HEK293 (cell line): ENCODE results near the gene ZNF10.
A peak's percentile ranks its signal among the peaks of the same experiment; 100 is the strongest.

Experiments
- CTCF ChIA-PET: fragments of 350-600 bp; formaldehyde crosslinking; extraction: SDS; loops from one replicate; lab custom pipeline; 2021; ENCODE audit warnings: antibody characterized with exemption; lab: Yijun Ruan, JAX
- POLR2A ChIA-PET: fragments of 300-600 bp; formaldehyde crosslinking; extraction: SDS; loops from one replicate; lab custom pipeline; 2020; ENCODE audit warnings: antibody characterized with exemption, inconsistent platforms; lab: Yijun Ruan, JAX
- H3K27ac ChIP-seq: fragments of 200-500 bp; sonication (Bioruptor generic); 2 replicates; pipeline ENCODE4 v1.5.1; 2014; ENCODE audit warnings: low read depth, low read length, control low read depth, inconsistent platforms; ENCODE audit errors: extremely low read depth
- H3K36me3 ChIP-seq, 2 experiments: fragments of 200-500 bp in 1 of 2; sonication (Bioruptor generic) in 1 of 2; 1 replicate in 1 of 2; 2 replicates in 1 of 2; pipeline ENCODE4 v1.5.1; 2014 to 2017; ENCODE audit warnings: inconsistent platforms in 2 of 2, low read length in 2 of 2; ENCODE audit not compliant: control insufficient read depth in 2 of 2, insufficient read depth in 1 of 2
- H3K4me1 ChIP-seq: fragments of 200-500 bp; sonication (Bioruptor generic); 2 replicates; pipeline ENCODE4 v1.5.1; 2014; ENCODE audit warnings: mild to moderate bottlenecking, low read length, inconsistent platforms; ENCODE audit not compliant: control insufficient read depth, insufficient read depth
- H3K4me3 ChIP-seq: 2 replicates; pipeline ENCODE4 v1.5.1; 2011; ENCODE audit warnings: low read depth, mild to moderate bottlenecking, control low read depth, low read length, moderate library complexity
- H3K9me3 ChIP-seq: fragments of 200-500 bp; sonication (Bioruptor generic); 2 replicates; pipeline ENCODE4 v1.5.1; 2014; ENCODE audit warnings: low read depth, low read length, inconsistent platforms; ENCODE audit not compliant: control insufficient read depth, insufficient read depth
- FEZF1 ChIP-seq: fragments of 450-650 bp; formaldehyde crosslinking; IDR thresholded peaks from 2 replicates; pipeline ENCODE4 v1.5.1; 2016; ENCODE audit warnings: missing biosample characterization, missing genetic modification characterization
- GFI1B ChIP-seq: fragments of 450-650 bp; formaldehyde crosslinking; IDR thresholded peaks from 2 replicates; pipeline ENCODE4 v1.5.1; 2016; ENCODE audit warnings: missing biosample characterization, missing genetic modification characterization
- KLF7 ChIP-seq: fragments of 450-650 bp; formaldehyde crosslinking; IDR thresholded peaks from 2 replicates; pipeline ENCODE4 v1.5.1; 2016; ENCODE audit warnings: missing biosample characterization, missing genetic modification characterization, borderline replicate concordance
- MYNN ChIP-seq: fragments of 450-650 bp; formaldehyde crosslinking; IDR thresholded peaks from 2 replicates; pipeline ENCODE4 v1.5.1; 2016; ENCODE audit warnings: missing biosample characterization, missing genetic modification characterization, borderline replicate concordance
- REPIN1 ChIP-seq: fragments of 450-650 bp; formaldehyde crosslinking; IDR thresholded peaks from 2 replicates; pipeline ENCODE4 v1.5.1; 2017; ENCODE audit warnings: missing biosample characterization, missing genetic modification characterization, low read depth
- SETDB1 ChIP-seq: IDR thresholded peaks from one replicate; pipeline ENCODE4 v1.6.1; 2017; ENCODE audit warnings: mild to moderate bottlenecking, low read length, moderate library complexity, mixed read lengths; ENCODE audit not compliant: insufficient read length
- TRIM28 ChIP-seq: IDR thresholded peaks from 2 replicates; pipeline ENCODE4 v1.6.1; 2011; ENCODE audit warnings: low read length, control low read depth, borderline replicate concordance
- ZBTB44 ChIP-seq: fragments of 450-650 bp; IDR thresholded peaks from 2 replicates; pipeline ENCODE4 v1.5.1; 2018; ENCODE audit warnings: missing biosample characterization, mild to moderate bottlenecking, missing genetic modification characterization
- ZBTB48 ChIP-seq: fragments of 450-650 bp; formaldehyde crosslinking; IDR thresholded peaks from 2 replicates; pipeline ENCODE4 v1.5.1; 2016; ENCODE audit warnings: missing biosample characterization, missing genetic modification characterization
- ZFP3 ChIP-seq: fragments of 450-650 bp; formaldehyde crosslinking; IDR thresholded peaks from 2 replicates; pipeline ENCODE4 v1.5.1; 2016; ENCODE audit warnings: low read depth, missing biosample characterization, missing genetic modification characterization
- ZNF132 ChIP-seq: fragments of 450-650 bp; formaldehyde crosslinking; IDR thresholded peaks from 2 replicates; pipeline ENCODE4 v1.5.1; 2017; ENCODE audit warnings: missing biosample characterization, missing genetic modification characterization, borderline replicate concordance
- ZNF16 ChIP-seq: fragments of 450-650 bp; formaldehyde crosslinking; IDR thresholded peaks from 2 replicates; pipeline ENCODE4 v1.5.1; 2016; ENCODE audit warnings: low read depth, missing biosample characterization, missing genetic modification characterization
- ZNF202 ChIP-seq: fragments of 450-650 bp; formaldehyde crosslinking; IDR thresholded peaks from 2 replicates; pipeline ENCODE4 v1.5.1; 2016; ENCODE audit warnings: missing biosample characterization, missing genetic modification characterization, borderline replicate concordance
- ZNF248 ChIP-seq: fragments of 450-650 bp; formaldehyde crosslinking; IDR thresholded peaks from 2 replicates; pipeline ENCODE4 v1.5.1; 2017; ENCODE audit warnings: missing biosample characterization, missing genetic modification characterization
- ZNF274 ChIP-seq, 2 experiments: fragments of 200-500 bp in 1 of 2; fragments of 450-650 bp in 1 of 2; sonication (Bioruptor generic) in 1 of 2; formaldehyde crosslinking in 1 of 2; IDR thresholded peaks; 2 replicates each; pipeline versions ENCODE4 v1.5.1 to v1.6.1; 2014 to 2016; ENCODE audit warnings: borderline replicate concordance in 1 of 2, inconsistent platforms in 1 of 2, low read length in 1 of 2, missing biosample characterization in 1 of 2, missing genetic modification characterization in 1 of 2
- ZNF350 ChIP-seq: fragments of 450-650 bp; formaldehyde crosslinking; IDR thresholded peaks from 2 replicates; pipeline ENCODE4 v1.5.0; 2017; ENCODE audit warnings: missing biosample characterization, mild to moderate bottlenecking, missing genetic modification characterization
- ZNF354C ChIP-seq: fragments of 450-650 bp; formaldehyde crosslinking; IDR thresholded peaks from 2 replicates; pipeline ENCODE4 v1.5.1; 2016; ENCODE audit warnings: missing biosample characterization, missing genetic modification characterization, low read depth, borderline replicate concordance
- ZNF426 ChIP-seq: fragments of 450-650 bp; formaldehyde crosslinking; IDR thresholded peaks from 2 replicates; pipeline ENCODE4 v1.5.1; 2017; ENCODE audit warnings: missing biosample characterization, missing genetic modification characterization, mild to moderate bottlenecking, inconsistent platforms, moderate library complexity
- ZNF529 ChIP-seq: fragments of 450-650 bp; formaldehyde crosslinking; IDR thresholded peaks from 2 replicates; pipeline ENCODE4 v1.5.1; 2017; ENCODE audit warnings: missing genetic modification characterization, missing biosample characterization; ENCODE audit not compliant: insufficient replicate concordance
- ZNF544 ChIP-seq: fragments of 450-650 bp; formaldehyde crosslinking; IDR thresholded peaks from 2 replicates; pipeline ENCODE4 v1.5.0; 2017; ENCODE audit warnings: missing biosample characterization, missing genetic modification characterization
- ZNF561 ChIP-seq: fragments of 450-650 bp; IDR thresholded peaks from 2 replicates; pipeline ENCODE4 v1.5.1; 2018; ENCODE audit warnings: missing biosample characterization, missing genetic modification characterization, borderline replicate concordance
- ZNF596 ChIP-seq: fragments of 450-650 bp; IDR thresholded peaks from 2 replicates; pipeline ENCODE4 v1.5.0; 2018; ENCODE audit warnings: missing biosample characterization, mild to moderate bottlenecking, missing genetic modification characterization, moderate library complexity
- ZNF645 ChIP-seq: fragments of 450-650 bp; formaldehyde crosslinking; IDR thresholded peaks from 2 replicates; pipeline ENCODE4; 2016; ENCODE audit warnings: missing biosample characterization, missing genetic modification characterization
- ZNF664 ChIP-seq: fragments of 450-650 bp; formaldehyde crosslinking; IDR thresholded peaks from 2 replicates; pipeline ENCODE4 v1.5.1; 2016; ENCODE audit warnings: missing biosample characterization, missing genetic modification characterization
- ZNF76 ChIP-seq: fragments of 450-650 bp; formaldehyde crosslinking; IDR thresholded peaks from 2 replicates; pipeline ENCODE4; 2016; ENCODE audit warnings: low read depth, missing biosample characterization, missing genetic modification characterization, borderline replicate concordance
- TF ChIP-seq, protein P1 (sequence below): fragments of 450-650 bp; formaldehyde crosslinking; IDR thresholded peaks from 2 replicates; pipeline ENCODE4 v1.5.1; 2016; ENCODE audit warnings: missing biosample characterization, missing genetic modification characterization, low read depth
- TF ChIP-seq, protein P2 (sequence below): fragments of 450-650 bp; formaldehyde crosslinking; IDR thresholded peaks from 2 replicates; pipeline ENCODE4 v1.5.1; 2016; ENCODE audit warnings: missing biosample characterization, missing genetic modification characterization

ZNF10 gene

DNA sequence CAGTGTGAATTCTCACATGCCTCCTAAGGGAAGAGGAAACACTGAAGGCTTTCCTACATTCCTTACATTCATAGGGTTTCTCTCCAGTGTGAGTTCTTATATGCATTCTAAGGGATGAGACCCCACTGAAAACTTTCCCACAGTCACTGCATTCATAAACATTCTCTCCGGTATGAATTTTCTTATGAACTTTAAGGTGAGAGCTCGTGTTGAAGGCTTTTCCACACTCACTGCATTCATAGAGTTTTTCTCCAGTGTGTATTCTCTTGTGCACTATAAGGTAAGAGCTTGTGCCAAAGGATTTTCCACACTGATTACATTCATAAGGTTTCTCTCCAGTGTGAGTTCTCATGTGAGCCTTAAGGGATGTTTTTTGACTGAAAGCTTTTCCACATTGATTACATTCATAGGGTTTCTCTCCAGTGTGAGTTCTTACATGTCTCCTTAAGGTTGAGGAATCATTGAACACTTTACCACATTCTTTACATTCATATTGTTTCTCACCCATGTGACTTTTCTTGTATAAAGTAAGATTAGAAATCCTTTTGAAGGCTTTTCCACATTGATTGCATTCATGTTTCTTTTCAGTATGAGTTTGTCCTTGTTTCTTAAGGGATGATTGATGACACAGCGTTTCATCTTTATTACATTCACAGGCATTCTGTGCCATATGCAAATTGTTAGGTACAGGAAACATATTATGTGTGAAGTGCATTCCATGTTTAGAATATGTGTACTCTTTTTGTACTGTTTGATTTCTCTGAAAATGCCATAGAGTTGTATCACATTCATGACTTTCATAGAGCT, 9.8 kb upstream of the ZNF10 start:
- ChIA-PET CTCF (interaction anchor here (0.6 kb wide), 1 partner anchor 84 kb away, joined by 3 read pairs; no protein-coding TSS in a partner anchor), POLR2A (no interaction called here)
- Histone ChIP-seq H3K4me1 (no peaks in the 10 kb centered on the region), H3K36me3 (peaks cover 0 to 44% of the 10 kb centered on the region in 2 experiments; a peak in 2 of 3 replicates), H3K27ac (no peak overlapping the region), H3K9me3 (peaks cover 3% of the 10 kb centered on the region), H3K4me3 (no peak overlapping the region)
- no peak for TF ChIP-seq ZBTB44 (tag by site-specific recombination)
- TF ChIP-seq MYNN (tag by site-specific recombination): no peak
- TF ChIP-seq FEZF1 (tag by site-specific recombination): no peak
- TF ChIP-seq, protein P1, sequence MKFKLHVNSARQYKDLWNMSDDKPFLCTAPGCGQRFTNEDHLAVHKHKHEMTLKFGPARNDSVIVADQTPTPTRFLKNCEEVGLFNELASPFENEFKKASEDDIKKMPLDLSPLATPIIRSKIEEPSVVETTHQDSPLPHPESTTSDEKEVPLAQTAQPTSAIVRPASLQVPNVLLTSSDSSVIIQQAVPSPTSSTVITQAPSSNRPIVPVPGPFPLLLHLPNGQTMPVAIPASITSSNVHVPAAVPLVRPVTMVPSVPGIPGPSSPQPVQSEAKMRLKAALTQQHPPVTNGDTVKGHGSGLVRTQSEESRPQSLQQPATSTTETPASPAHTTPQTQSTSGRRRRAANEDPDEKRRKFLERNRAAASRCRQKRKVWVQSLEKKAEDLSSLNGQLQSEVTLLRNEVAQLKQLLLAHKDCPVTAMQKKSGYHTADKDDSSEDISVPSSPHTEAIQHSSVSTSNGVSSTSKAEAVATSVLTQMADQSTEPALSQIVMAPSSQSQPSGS (tag by site-specific recombination): no peak
- no peak for TF ChIP-seq ZFP3 (tag by site-specific recombination)
- no peak for TF ChIP-seq ZNF561 (tag by site-specific recombination)
- no peak for TF ChIP-seq ZNF596 (tag by site-specific recombination)
- no peak for TF ChIP-seq REPIN1
- TF ChIP-seq GFI1B (tag by site-specific recombination): no peak
- no peak for TF ChIP-seq ZNF248 (tag by site-specific recombination)
- no peak for TF ChIP-seq KLF7 (tag by site-specific recombination)
- TF ChIP-seq ZNF16 (tag by site-specific recombination): no peak
- TF ChIP-seq ZBTB48 (tag by site-specific recombination): no peak
- no peak for TF ChIP-seq ZNF132
- TF ChIP-seq SETDB1: peak; percentile 100
- TF ChIP-seq ZNF76 (tag by site-specific recombination): no peak
- TF ChIP-seq ZNF350 (tag by site-specific recombination): no peak
- peak; percentile 91 for TF ChIP-seq ZNF274 (IDR thresholded peaks at IDR 0.05; ENCODE audit: low read length)
- TF ChIP-seq ZNF274 (tag by site-specific recombination; IDR thresholded peaks at IDR 0.05; ENCODE audit: borderline replicate concordance): peak; percentile 92
- TF ChIP-seq ZNF544 (tag by site-specific recombination): no peak
- no peak for TF ChIP-seq ZNF354C (tag by site-specific recombination)
- TF ChIP-seq ZNF426 (tag by site-specific recombination): no peak
- no peak for TF ChIP-seq ZNF202 (tag by site-specific recombination)
- TF ChIP-seq TRIM28: peak; percentile 99
- TF ChIP-seq ZNF645 (tag by site-specific recombination): no peak
- TF ChIP-seq, protein P2, sequence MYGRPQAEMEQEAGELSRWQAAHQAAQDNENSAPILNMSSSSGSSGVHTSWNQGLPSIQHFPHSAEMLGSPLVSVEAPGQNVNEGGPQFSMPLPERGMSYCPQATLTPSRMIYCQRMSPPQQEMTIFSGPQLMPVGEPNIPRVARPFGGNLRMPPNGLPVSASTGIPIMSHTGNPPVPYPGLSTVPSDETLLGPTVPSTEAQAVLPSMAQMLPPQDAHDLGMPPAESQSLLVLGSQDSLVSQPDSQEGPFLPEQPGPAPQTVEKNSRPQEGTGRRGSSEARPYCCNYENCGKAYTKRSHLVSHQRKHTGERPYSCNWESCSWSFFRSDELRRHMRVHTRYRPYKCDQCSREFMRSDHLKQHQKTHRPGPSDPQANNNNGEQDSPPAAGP (tag by site-specific recombination): no peak
- TF ChIP-seq ZNF529 (tag by site-specific recombination): no peak
- TF ChIP-seq ZNF664: no peak
